ENCODE measurements around the gene PCED1B. TPM values are rescaled to one million over a fixed set of nuclear protein-coding genes. Genes with fewer than 3 reads are reported as not detected.

Gene PCED1B
- total RNA-seq, 5 donors from 2014 or later (not counting 1 experiment from before 2014, with no cell fraction given), result 53.7 to 159 (median 119) TPM

- ATAC-seq (replicated peaks in 1 of 4) (no peak), DNase-seq (no peak)
- H3K4me3 Mint-ChIP-seq, result no peak overlapping the region
- no peaks in the 10 kb centered on the region for H3K36me3 ChIP-seq (ENCODE audit: control insufficient read depth in 2 of 2, extremely low read depth in 1 of 2, insufficient read depth in 1 of 2, low read length in 1 of 2)
- no CpG with 5 or more reads among the region's 2 CpGs for WGBS (ENCODE audit: insufficient coverage)
- peaks cover 20% of the 10 kb centered on the region for H3K36me3 Mint-ChIP-seq
- H3K9me3 ChIP-seq, result no peaks in the 10 kb centered on the region
- no peaks in the 10 kb centered on the region for H3K27me3 Mint-ChIP-seq
- H3K9me3 Mint-ChIP-seq, result peaks cover 0 to 4% (median 0%) of the 10 kb centered on the region in 3 donors
- ChIA-PET CTCF (no interaction called here), POLR2A (no interaction called here)
- no peaks in the 10 kb centered on the region for H3K27me3 ChIP-seq (replicated peaks in 1 of 2; ENCODE audit: control insufficient read depth in 2 of 2, extremely low read depth in 1 of 2, insufficient read depth in 2 of 2, low read length in 1 of 2)
- H3K4me1 Mint-ChIP-seq, result peaks cover 7 to 17% (median 8%) of the 10 kb centered on the region in 3 donors
- H3K27ac ChIP-seq (ENCODE audit: low read length), result no peak overlapping the region
- no peak overlapping the region for H3K27ac Mint-ChIP-seq
- peaks cover 0 to 3% of the 10 kb centered on the region in 2 experiments for H3K4me1 ChIP-seq (ENCODE audit: control insufficient read depth in 1 of 2, extremely low read depth in 1 of 2, insufficient read depth in 2 of 2, low read length in 2 of 2)
- no peak overlapping the region for H3K4me3 ChIP-seq (ENCODE audit: control insufficient read depth in 1 of 2, extremely low read depth in 1 of 2, low read length in 1 of 2)
These were observed 20.7 kb downstream of the PCED1B start for GRCh38 chr12:47100160-47100559.

- ChIA-PET POLR2A (interaction anchor here in 1 of 2 donors (0.6 kb wide), 1 partner anchor 253 kb away, joined by 3 read pairs; no protein-coding TSS in a partner anchor), CTCF (no interaction called here)
- peaks cover 36% of the 10 kb centered on the region for H3K36me3 Mint-ChIP-seq
- no peaks in the 10 kb centered on the region for H3K27me3 ChIP-seq (replicated peaks in 1 of 2; ENCODE audit: control insufficient read depth in 2 of 2, extremely low read depth in 1 of 2, insufficient read depth in 2 of 2, low read length in 1 of 2)
- H3K27ac Mint-ChIP-seq, result no peak overlapping the region
- H3K36me3 ChIP-seq (ENCODE audit: control insufficient read depth in 2 of 2, extremely low read depth in 1 of 2, insufficient read depth in 1 of 2, low read length in 1 of 2), result peaks cover 0 to 6% of the 10 kb centered on the region in 2 donors
- H3K4me3 ChIP-seq (ENCODE audit: control insufficient read depth in 1 of 2, extremely low read depth in 1 of 2, low read length in 1 of 2), result no peak overlapping the region
- no peak for ATAC-seq (replicated peaks in 1 of 4)
- peaks cover 0 to 17% (median 2%) of the 10 kb centered on the region in 3 donors for H3K4me1 Mint-ChIP-seq
- DNase-seq, result no peak
- no peaks in the 10 kb centered on the region for H3K27me3 Mint-ChIP-seq
- H3K27ac ChIP-seq (ENCODE audit: low read length), result no peak overlapping the region
- no peaks in the 10 kb centered on the region for H3K9me3 Mint-ChIP-seq
- 100% methylated on average over 1 of the region's 4 CpGs for WGBS (ENCODE audit: insufficient coverage)
- H3K4me1 ChIP-seq (ENCODE audit: control insufficient read depth in 1 of 2, extremely low read depth in 1 of 2, insufficient read depth in 2 of 2, low read length in 2 of 2), result no peaks in the 10 kb centered on the region
- H3K9me3 ChIP-seq, result no peaks in the 10 kb centered on the region
- no peak overlapping the region for H3K4me3 Mint-ChIP-seq
These were observed 23.0 kb downstream of the PCED1B start for GRCh38 chr12:47102406-47102805.

DNA sequence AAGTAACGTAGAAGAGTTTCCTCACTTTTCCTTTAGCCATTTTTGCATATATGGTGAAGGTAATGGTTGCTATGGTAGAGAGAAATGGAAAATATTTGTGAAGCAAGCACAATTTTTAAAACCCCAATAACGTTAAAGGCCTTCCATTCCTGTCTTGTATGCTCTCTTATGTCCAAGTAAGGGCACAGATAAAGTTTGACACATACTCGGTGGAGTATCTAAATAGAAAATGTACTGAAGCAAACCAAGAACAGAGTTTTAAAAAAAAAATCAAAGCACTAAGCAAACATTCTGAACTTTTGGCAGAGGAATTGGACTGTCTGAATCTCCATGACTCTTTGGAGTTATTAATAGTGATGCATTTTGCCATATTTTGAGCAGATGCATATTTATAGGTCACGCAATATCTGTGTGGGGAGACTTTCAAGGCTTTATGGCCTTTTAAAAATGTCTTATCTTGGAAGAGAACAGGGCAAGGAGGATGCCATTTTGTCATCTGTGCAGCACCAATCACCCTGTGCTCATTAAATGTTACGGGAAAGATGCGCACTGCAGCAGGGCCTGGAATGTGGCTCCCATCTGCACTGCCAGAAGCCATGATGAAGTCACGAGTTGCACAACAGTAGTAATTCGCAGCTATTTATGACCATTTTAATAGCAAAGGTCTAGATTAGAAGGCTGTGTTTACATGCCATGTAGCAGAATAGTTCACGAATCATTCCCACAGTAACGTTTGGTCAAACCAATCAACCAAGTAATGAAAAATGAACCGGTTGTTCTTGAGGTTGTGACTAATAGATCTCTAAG lies 23.6 kb downstream of the PCED1B start:
- no peaks in the 10 kb centered on the region for H3K27me3 Mint-ChIP-seq
- ChIA-PET POLR2A (no interaction called here), CTCF (interaction anchor here in 1 of 2 donors (0.6 kb wide), 1 partner anchor 9 kb away, joined by 3 read pairs; no protein-coding TSS in a partner anchor)
- 100% methylated on average over 3 of the region's 11 CpGs for WGBS (ENCODE audit: insufficient coverage)
- Histone ChIP-seq H3K4me1 (ENCODE audit: control insufficient read depth in 1 of 2, extremely low read depth in 1 of 2, insufficient read depth in 2 of 2, low read length in 2 of 2) (no peaks in the 10 kb centered on the region), H3K9me3 (no peaks in the 10 kb centered on the region), H3K27me3 (replicated peaks in 1 of 2; ENCODE audit: control insufficient read depth in 2 of 2, extremely low read depth in 1 of 2, insufficient read depth in 2 of 2, low read length in 1 of 2) (no peaks in the 10 kb centered on the region), H3K36me3 (ENCODE audit: control insufficient read depth in 2 of 2, extremely low read depth in 1 of 2, insufficient read depth in 1 of 2, low read length in 1 of 2) (peaks cover 0 to 9% of the 10 kb centered on the region in 2 donors), H3K4me3 (ENCODE audit: control insufficient read depth in 1 of 2, extremely low read depth in 1 of 2, low read length in 1 of 2) (no peak overlapping the region), H3K27ac (ENCODE audit: low read length) (no peak overlapping the region)
- ATAC-seq (replicated peaks in 1 of 4) (no peak), DNase-seq (no peak)
- H3K27ac Mint-ChIP-seq, result no peak overlapping the region
- peaks cover 39% of the 10 kb centered on the region for H3K36me3 Mint-ChIP-seq
- H3K4me3 Mint-ChIP-seq, result no peak overlapping the region
- H3K4me1 Mint-ChIP-seq, result peaks cover 0 to 18% (median 2%) of the 10 kb centered on the region in 3 donors
- H3K9me3 Mint-ChIP-seq, result no peaks in the 10 kb centered on the region

DNA sequence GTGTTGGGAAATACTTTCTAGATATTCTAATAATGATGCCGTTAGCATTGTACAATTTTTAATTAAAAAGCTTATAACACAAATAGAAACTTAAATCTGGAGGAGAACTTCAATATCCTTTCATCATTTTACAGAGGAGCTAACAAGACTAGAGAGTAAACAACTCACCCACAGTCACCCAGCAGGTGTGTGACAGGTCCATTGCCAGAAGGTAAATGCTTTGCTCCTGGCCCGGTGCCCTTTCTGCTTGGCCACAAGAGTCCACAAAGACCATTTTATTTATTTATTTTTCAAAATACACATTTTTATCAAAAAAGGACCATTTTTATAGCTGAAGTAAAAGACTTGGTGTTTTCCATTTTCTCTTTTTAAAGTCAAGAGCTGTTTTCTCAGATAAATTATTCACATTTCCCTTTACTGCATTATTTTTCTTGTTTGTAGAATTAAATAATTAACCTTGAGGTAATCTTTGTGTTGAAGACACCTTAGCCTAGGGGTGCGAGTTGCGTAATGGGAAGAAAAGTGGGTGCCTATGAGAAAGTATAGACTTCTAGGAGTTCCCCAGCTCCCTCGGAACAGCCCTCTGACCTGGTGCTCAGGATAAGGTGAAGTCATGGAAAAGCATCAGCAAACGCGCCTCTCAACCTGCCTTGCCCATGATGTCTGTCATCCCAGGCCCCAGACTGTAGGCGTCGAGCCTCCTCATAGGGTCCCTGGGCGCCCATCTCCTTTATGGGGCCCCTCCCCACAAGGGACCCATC lies 26.7 kb downstream of the PCED1B start:
- Histone ChIP-seq H3K27me3 (replicated peaks in 1 of 2; ENCODE audit: control insufficient read depth in 2 of 2, extremely low read depth in 1 of 2, insufficient read depth in 2 of 2, low read length in 1 of 2) (no peaks in the 10 kb centered on the region), H3K27ac (ENCODE audit: low read length) (no peak overlapping the region), H3K9me3 (no peaks in the 10 kb centered on the region), H3K4me3 (ENCODE audit: control insufficient read depth in 1 of 2, extremely low read depth in 1 of 2, low read length in 1 of 2) (no peak overlapping the region), H3K36me3 (ENCODE audit: control insufficient read depth in 2 of 2, extremely low read depth in 1 of 2, insufficient read depth in 1 of 2, low read length in 1 of 2) (peaks cover 0 to 10% of the 10 kb centered on the region in 2 donors), H3K4me1 (ENCODE audit: control insufficient read depth in 1 of 2, extremely low read depth in 1 of 2, insufficient read depth in 2 of 2, low read length in 2 of 2) (peaks cover 0 to 8% of the 10 kb centered on the region in 2 experiments)
- DNase-seq, result no peak
- H3K27me3 Mint-ChIP-seq, result no peaks in the 10 kb centered on the region
- peaks cover 56% of the 10 kb centered on the region for H3K36me3 Mint-ChIP-seq
- no peaks in the 10 kb centered on the region for H3K9me3 Mint-ChIP-seq
- H3K27ac Mint-ChIP-seq, result no peak overlapping the region
- ChIA-PET POLR2A (interaction anchor here in 1 of 2 donors (0.6 kb wide), 1 partner anchor 936 kb away, joined by 4 read pairs; no protein-coding TSS in a partner anchor), CTCF (no interaction called here)
- no peak for ATAC-seq (replicated peaks in 1 of 4)
- WGBS (ENCODE audit: insufficient coverage), result 100% methylated on average over 1 of the region's 10 CpGs
- no peak overlapping the region for H3K4me3 Mint-ChIP-seq
- H3K4me1 Mint-ChIP-seq, result peaks cover 18 to 23% (median 19%) of the 10 kb centered on the region in 3 donors

DNA sequence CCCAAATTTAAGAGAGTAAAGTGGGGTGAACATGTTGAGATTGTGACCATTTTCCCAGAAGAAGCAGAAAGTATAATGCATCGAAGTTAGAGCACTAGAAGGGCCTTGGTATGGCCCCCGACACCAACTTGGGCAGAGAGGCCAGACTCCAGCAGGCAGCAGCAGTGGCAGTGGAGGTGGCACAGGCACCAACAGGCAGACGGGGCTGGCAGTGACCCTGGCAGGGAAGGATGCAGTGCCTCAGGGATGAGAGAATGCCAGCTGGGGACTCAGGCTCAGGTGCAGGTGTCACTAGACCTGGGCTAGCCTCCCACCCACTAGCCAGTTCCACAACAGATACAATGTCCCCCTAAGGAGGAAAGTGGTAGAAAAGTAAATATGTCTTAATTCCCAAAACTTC lies 28.0 kb downstream of the PCED1B start:
- no peak for DNase-seq
- Mint-ChIP-seq H3K27ac (no peak overlapping the region), H3K4me3 (no peak overlapping the region), H3K36me3 (peaks cover 60% of the 10 kb centered on the region), H3K9me3 (no peaks in the 10 kb centered on the region), H3K27me3 (no peaks in the 10 kb centered on the region), H3K4me1 (peaks cover 30 to 37% (median 30%) of the 10 kb centered on the region in 3 donors)
- Histone ChIP-seq H3K4me3 (ENCODE audit: control insufficient read depth in 1 of 2, extremely low read depth in 1 of 2, low read length in 1 of 2) (no peak overlapping the region), H3K9me3 (no peaks in the 10 kb centered on the region), H3K27me3 (replicated peaks in 1 of 2; ENCODE audit: control insufficient read depth in 2 of 2, extremely low read depth in 1 of 2, insufficient read depth in 2 of 2, low read length in 1 of 2) (no peaks in the 10 kb centered on the region), H3K4me1 (ENCODE audit: control insufficient read depth in 1 of 2, extremely low read depth in 1 of 2, insufficient read depth in 2 of 2, low read length in 2 of 2) (peaks cover 4 to 16% of the 10 kb centered on the region in 2 experiments), H3K36me3 (ENCODE audit: control insufficient read depth in 2 of 2, extremely low read depth in 1 of 2, insufficient read depth in 1 of 2, low read length in 1 of 2) (peaks cover 0 to 10% of the 10 kb centered on the region in 2 donors), H3K27ac (ENCODE audit: low read length) (no peak overlapping the region)
- POLR2A ChIA-PET, result interaction anchor here in 1 of 2 donors (0.5 kb wide), 1 partner anchor 264 kb away, joined by 3 read pairs; no protein-coding TSS in a partner anchor
- ATAC-seq (replicated peaks in 1 of 4), result no peak
- CTCF ChIA-PET, result no interaction called here
- 98% methylated on average over 3 of the region's 3 CpGs for WGBS (ENCODE audit: insufficient coverage)

DNA sequence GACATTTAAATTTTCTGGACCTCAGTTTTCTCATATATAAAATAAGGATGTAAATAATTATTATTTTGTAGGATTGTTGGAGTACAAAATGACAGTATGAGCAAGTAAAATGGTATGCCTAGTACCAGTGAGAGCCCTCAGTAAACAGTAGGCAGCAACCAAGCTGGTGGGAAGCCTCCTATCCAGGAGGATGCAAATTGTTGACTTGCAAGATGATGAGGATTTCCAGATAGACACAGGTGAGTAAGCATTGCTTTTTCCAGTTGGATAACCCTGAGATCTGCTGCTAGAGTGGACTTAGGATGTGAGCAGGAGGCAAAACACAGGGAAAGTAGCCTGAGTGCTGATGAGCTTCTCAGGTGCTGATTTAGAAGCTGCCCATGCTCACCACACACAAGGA lies 28.5 kb downstream of the PCED1B start:
- peaks cover 0 to 10% of the 10 kb centered on the region in 2 donors for H3K36me3 ChIP-seq (ENCODE audit: control insufficient read depth in 2 of 2, extremely low read depth in 1 of 2, insufficient read depth in 1 of 2, low read length in 1 of 2)
- peaks cover 4 to 16% of the 10 kb centered on the region in 2 experiments for H3K4me1 ChIP-seq (ENCODE audit: control insufficient read depth in 1 of 2, extremely low read depth in 1 of 2, insufficient read depth in 2 of 2, low read length in 2 of 2)
- POLR2A ChIA-PET, result interaction anchor here in 1 of 2 donors (0.5 kb wide), 1 partner anchor 264 kb away, joined by 3 read pairs; no protein-coding TSS in a partner anchor
- Mint-ChIP-seq H3K27me3 (no peaks in the 10 kb centered on the region), H3K4me3 (no peak overlapping the region), H3K27ac (no peak overlapping the region), H3K9me3 (no peaks in the 10 kb centered on the region), H3K4me1 (peaks cover 32 to 41% (median 35%) of the 10 kb centered on the region in 3 donors), H3K36me3 (peaks cover 65% of the 10 kb centered on the region)
- H3K4me3 ChIP-seq (ENCODE audit: control insufficient read depth in 1 of 2, extremely low read depth in 1 of 2, low read length in 1 of 2), result no peak overlapping the region
- no peaks in the 10 kb centered on the region for H3K27me3 ChIP-seq (replicated peaks in 1 of 2; ENCODE audit: control insufficient read depth in 2 of 2, extremely low read depth in 1 of 2, insufficient read depth in 2 of 2, low read length in 1 of 2)
- H3K27ac ChIP-seq (ENCODE audit: low read length), result no peak overlapping the region
- H3K9me3 ChIP-seq, result no peaks in the 10 kb centered on the region
- DNase-seq (no peak), ATAC-seq (replicated peaks in 1 of 4) (no peak)
- CTCF ChIA-PET, result interaction anchor here in 1 of 2 donors (1.1 kb wide), 1 partner anchor 57 kb away, joined by 3 read pairs; no protein-coding TSS in a partner anchor

Measured in T-cell (primary cell).